NT2/D1 (cell line): ENCODE measurements around the gene GSTM2.

Experiments
- DNase-seq: peaks from one replicate; pipeline ENCODE4 v3.0.0-alpha.2; 2011; ENCODE audit warnings: low read depth, low spot score
- H3K27me3 ChIP-seq: 2 replicates; pipeline ENCODE4 v1.6.0; 2011; ENCODE audit warnings: mild to moderate bottlenecking; ENCODE audit not compliant: insufficient read length, insufficient read depth
- H3K36me3 ChIP-seq: 2 replicates; pipeline ENCODE4 v1.6.1; 2011; ENCODE audit warnings: mild to moderate bottlenecking, low read length, mixed read lengths; ENCODE audit not compliant: insufficient read depth, insufficient read length
- H3K4me1 ChIP-seq: 2 replicates; pipeline ENCODE4 v1.5.1; 2011; ENCODE audit not compliant: insufficient read depth, insufficient read length
- H3K4me3 ChIP-seq: 2 replicates; pipeline ENCODE4 v1.5.1; 2011; ENCODE audit warnings: low read depth; ENCODE audit not compliant: insufficient read length
- H3K9ac ChIP-seq: 2 replicates; pipeline ENCODE4 v1.6.0; 2011; ENCODE audit warnings: low read depth; ENCODE audit not compliant: insufficient read length
- H3K9me3 ChIP-seq: 2 replicates; pipeline ENCODE4 v1.5.1; 2011; ENCODE audit warnings: mild to moderate bottlenecking, low read length; ENCODE audit not compliant: insufficient read depth
- SUZ12 ChIP-seq: IDR thresholded peaks from 2 replicates; pipeline ENCODE4 v1.6.1; 2011; ENCODE audit not compliant: insufficient read length, insufficient read depth; ENCODE audit errors: extremely low read depth
- YY1 ChIP-seq: IDR thresholded peaks from 2 replicates; pipeline ENCODE4 v1.6.1; 2011; ENCODE audit not compliant: insufficient read length, insufficient read depth
- ZNF274 ChIP-seq: IDR thresholded peaks from 2 replicates; pipeline ENCODE4 v1.6.1; 2011; ENCODE audit warnings: mild to moderate bottlenecking, low read depth, low read length

The GSTM2 gene

GRCh38 chr1:109622137-109622892 is 45.5 kb upstream of the GSTM2 start:
- TF ChIP-seq SUZ12 (no peak), YY1 (no peak), ZNF274 (no peak)
- Histone ChIP-seq H3K4me1 (peaks cover 35% of the 10 kb centered on the region), H3K9ac (peak overlapping the region; percentile 83), H3K27me3 (no peaks in the 10 kb centered on the region), H3K4me3 (no peak overlapping the region), H3K9me3 (no peaks in the 10 kb centered on the region), H3K36me3 (peaks cover 42% of the 10 kb centered on the region)
- DNase-seq, result no peak

- no peaks in the 10 kb centered on the region for H3K27me3 ChIP-seq
- no peak overlapping the region for H3K9ac ChIP-seq
- peaks cover 47% of the 10 kb centered on the region for H3K36me3 ChIP-seq
- DNase-seq, result no peak
- TF ChIP-seq SUZ12 (no peak), YY1 (no peak), ZNF274 (no peak)
- peaks cover 35% of the 10 kb centered on the region for H3K4me1 ChIP-seq
- H3K9me3 ChIP-seq, result no peaks in the 10 kb centered on the region
- H3K4me3 ChIP-seq, result no peak overlapping the region
Observed at GRCh38 chr1:109622895-109623294, 45.0 kb upstream of the GSTM2 start.

- Histone ChIP-seq H3K9ac (no peak overlapping the region), H3K27me3 (no peaks in the 10 kb centered on the region), H3K9me3 (no peaks in the 10 kb centered on the region), H3K4me1 (peaks cover 35% of the 10 kb centered on the region), H3K36me3 (peaks cover 55% of the 10 kb centered on the region), H3K4me3 (no peak overlapping the region)
- DNase-seq, result no peak
- TF ChIP-seq YY1 (no peak), SUZ12 (no peak), ZNF274 (no peak)
Observed at GRCh38 chr1:109623601-109624161, 44.2 kb upstream of the GSTM2 start.

GRCh38 chr1:109624201-109625010 is 43.5 kb upstream of the GSTM2 start:
- no peaks in the 10 kb centered on the region for H3K27me3 ChIP-seq
- TF ChIP-seq ZNF274 (no peak), YY1 (no peak), SUZ12 (no peak)
- no peak for DNase-seq
- no peak overlapping the region for H3K4me3 ChIP-seq
- peak overlapping the region; percentile 39 for H3K9ac ChIP-seq
- peaks cover 35% of the 10 kb centered on the region for H3K4me1 ChIP-seq
- H3K36me3 ChIP-seq, result peaks cover 62% of the 10 kb centered on the region
- H3K9me3 ChIP-seq, result no peaks in the 10 kb centered on the region

GRCh38 chr1:109625176-109625575 is 42.7 kb upstream of the GSTM2 start:
- H3K27me3 ChIP-seq, result no peaks in the 10 kb centered on the region
- H3K9me3 ChIP-seq, result no peaks in the 10 kb centered on the region
- peak overlapping the region; percentile 21 for H3K9ac ChIP-seq
- peaks cover 70% of the 10 kb centered on the region for H3K36me3 ChIP-seq
- no peak overlapping the region for H3K4me3 ChIP-seq
- DNase-seq, result no peak
- TF ChIP-seq ZNF274 (no peak), YY1 (no peak), SUZ12 (no peak)
- peaks cover 35% of the 10 kb centered on the region for H3K4me1 ChIP-seq

- Histone ChIP-seq H3K4me1 (peaks cover 39% of the 10 kb centered on the region), H3K9me3 (no peaks in the 10 kb centered on the region), H3K4me3 (no peak overlapping the region), H3K9ac (no peak overlapping the region), H3K36me3 (peaks cover 75% of the 10 kb centered on the region), H3K27me3 (no peaks in the 10 kb centered on the region)
- TF ChIP-seq YY1, result no peak
- no peak for TF ChIP-seq SUZ12
- TF ChIP-seq ZNF274, result no peak
- DNase-seq, result no peak
Observed at GRCh38 chr1:109625601-109626560, 42.0 kb upstream of the GSTM2 start.
